Stimulated activated CD4-positive, alpha-beta T cell treated with anti-CD3 and anti-CD28 coated beads, Interleukin-15, amount 100 ng/mL, for 1 hour (primary cell): ENCODE measurements around the gene ACTRT2.

Experiments used
- DNase-seq, 2 donors: peaks; one replicate each; pipeline ENCODE4 v3.0.0-alpha.2; 2020; ENCODE audit warnings: low read depth in 1 of 2, low spot score in 1 of 2

ACTRT2 gene

DNA sequence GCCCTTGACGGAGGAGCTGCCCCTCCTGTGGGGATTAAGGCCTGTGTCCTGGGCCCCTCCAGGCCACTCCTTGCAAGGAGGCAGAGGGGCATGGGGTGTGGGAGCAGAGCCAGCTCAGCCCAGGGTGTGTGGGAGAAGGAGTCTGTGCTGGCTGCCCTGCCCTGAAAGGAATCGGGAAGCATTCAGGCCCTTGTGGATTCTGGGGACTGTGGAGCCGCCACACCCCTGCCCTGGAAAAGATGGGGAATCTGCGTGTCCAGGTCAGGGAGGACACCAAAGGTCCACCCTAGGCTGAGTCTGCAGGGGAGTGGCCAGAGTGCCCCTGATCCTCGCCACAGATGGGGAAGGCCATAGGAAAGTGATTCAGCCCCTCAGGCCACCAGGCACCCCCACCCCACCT is 31.2 kb downstream of the ACTRT2 start:
- no peak for DNase-seq

DNA sequence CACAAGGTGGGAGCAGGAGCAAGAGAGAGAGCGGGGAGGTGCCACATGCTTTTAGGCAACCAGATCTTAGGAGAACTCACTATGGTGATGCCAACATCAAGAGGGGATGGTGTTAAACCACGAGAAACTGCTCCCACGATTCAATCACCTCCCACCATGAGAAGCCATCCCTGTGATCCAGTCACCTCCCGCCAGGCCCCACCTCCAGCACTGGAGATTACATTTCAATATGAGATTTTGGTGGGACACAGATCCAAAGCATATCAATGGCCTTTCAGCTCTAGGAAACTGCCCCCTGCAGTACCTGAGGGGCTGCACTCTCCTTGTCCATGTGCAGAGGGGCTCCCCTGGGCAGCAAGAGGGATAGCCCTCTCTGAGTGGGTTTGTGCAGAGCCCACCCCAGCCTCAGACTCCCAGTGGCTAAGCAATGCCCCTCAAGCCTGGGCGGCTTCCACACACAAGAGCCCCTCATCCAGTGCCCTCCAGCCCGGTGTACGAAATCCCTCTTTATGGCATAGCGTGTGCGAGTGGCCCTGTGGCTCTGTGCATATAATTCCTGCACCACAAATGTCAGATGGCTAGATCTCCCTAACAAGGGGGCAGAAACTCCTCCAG is 32.2 kb downstream of the ACTRT2 start:
- DNase-seq, result no peak

DNA sequence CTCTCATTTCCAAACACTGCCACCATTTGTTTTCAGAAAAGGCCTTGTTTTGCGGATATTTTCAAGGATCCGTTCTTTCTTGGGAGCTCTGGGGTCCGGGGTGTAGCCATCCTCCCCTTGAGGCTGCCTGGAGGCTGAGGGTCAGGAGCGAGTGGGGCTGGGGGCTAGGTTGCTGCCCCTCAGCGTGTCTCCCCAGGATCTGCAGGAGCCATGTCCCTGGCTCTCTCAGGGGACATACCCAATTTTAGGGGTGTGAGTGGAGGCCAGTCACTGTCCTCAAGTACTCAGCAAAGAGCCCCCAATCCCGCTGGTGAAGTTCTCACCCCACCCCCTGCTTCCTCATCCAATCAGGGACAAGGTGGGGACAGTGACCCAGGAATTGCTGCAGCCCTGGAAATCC is 32.7 kb downstream of the ACTRT2 start:
- no peak for DNase-seq

DNA sequence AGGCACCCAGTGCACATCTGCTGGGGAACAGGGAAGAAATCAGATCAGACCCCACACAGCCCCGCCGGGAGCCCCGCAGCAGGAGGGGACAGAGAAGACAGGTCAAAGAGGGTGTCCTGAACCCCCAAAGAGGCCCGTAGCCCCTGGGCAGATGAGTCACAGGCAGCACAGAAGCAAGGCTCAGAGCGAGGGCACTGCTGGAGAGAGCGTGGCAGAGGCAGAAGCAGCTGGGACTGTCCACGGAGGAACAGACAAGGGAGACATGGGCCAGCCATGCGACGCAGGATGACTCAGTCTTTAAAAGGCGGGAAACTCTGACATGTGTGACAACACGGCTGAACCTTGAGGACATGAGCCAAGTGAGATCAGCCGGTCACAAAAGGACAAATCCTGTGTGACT is 33.2 kb downstream of the ACTRT2 start:
- no peak for DNase-seq

DNA sequence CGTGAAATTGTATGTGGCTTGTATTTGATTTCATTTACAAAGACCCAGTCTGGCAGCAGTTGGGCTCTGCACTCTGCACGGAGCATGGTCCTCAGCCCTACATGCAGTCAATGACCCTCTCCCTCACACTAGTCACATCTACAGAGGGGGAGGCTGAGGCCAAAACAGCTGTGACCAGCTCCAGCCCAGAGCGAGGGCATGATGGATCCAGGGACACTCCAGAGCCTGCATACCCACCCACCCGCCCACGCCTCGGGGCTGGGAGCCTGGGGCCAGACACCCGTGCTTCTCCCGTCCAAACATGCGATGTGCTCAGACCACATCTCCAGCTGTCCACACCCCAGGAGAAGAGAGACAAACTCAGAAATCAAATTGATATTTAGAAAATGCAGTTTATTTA is 33.8 kb downstream of the ACTRT2 start:
- no peak for DNase-seq

DNA sequence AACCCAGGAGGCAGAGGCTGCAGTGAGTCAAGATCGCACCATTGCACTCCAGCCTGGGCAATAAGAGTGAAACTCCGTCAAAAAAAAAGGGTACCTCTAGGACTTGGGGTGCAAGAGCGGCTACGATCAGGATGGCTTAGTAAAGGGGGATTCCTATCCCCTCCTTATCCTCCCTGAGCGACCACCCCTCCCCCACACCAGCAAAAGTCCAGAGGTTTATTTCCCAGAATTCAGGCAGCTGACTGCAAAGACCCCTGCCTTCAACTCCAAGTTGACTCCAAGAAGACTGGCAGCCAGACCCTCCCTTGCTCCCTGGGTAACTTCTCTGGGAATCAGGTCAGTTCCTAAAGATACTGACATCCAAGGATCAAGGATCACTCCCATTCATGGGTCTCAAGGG is 35.4 kb downstream of the ACTRT2 start:
- DNase-seq, result no peak

DNA sequence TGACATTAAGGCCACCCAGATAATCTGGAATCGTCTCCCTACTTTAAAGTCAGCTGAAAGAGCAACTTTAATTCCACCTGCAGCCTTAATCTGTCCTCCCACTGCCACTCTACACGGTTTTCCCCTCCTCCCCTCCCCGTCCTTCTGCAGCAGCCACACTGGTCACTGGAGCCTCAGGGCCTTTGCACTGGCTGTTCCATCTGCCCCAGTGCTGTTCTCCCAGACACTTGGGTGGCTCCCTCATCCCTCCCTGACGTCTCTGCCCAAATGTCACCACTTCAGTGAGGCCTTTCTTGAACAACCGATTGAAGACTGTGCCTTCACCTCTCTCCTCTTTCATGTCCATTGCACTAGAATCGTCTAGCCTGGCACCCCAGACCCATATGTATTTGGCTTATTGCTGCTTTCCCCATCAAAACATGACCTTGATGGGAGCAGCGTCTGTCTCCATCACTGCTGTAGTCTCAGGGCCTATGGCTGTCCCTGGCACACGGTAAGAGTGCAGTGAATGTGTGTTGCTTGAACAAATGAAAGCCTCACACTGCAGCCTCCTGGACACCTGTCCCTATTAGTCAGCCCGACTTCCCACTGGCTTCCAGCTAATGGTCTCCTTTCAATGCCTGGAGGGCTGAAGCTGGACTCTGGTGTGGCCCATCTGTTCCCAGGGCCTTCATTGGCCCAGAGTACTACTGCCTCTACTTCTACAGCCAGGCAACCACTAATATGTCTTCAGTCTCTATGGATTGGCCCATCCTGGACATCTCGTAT is 37.2 kb downstream of the ACTRT2 start:
- no peak for DNase-seq

DNA sequence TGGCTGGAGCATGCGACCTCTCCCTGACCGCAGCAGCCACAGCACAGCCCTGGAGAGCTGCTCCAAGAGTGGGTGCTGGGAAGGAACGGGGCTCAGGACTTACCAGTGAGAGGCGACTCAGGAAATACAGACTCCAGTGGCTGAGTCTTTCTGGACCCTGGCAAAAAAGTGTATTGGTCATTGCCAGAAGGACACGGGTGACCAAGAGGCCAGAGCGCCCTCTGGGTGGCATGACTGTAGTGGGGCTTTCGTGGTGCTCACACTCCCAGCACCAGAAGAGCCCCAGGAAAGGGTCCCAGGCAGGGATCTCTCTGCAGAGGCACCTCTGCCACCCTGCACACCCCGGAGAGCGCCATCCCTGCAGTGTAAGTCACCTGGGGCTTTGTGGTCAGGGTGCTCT is 38.9 kb downstream of the ACTRT2 start:
- no peak for DNase-seq

DNA sequence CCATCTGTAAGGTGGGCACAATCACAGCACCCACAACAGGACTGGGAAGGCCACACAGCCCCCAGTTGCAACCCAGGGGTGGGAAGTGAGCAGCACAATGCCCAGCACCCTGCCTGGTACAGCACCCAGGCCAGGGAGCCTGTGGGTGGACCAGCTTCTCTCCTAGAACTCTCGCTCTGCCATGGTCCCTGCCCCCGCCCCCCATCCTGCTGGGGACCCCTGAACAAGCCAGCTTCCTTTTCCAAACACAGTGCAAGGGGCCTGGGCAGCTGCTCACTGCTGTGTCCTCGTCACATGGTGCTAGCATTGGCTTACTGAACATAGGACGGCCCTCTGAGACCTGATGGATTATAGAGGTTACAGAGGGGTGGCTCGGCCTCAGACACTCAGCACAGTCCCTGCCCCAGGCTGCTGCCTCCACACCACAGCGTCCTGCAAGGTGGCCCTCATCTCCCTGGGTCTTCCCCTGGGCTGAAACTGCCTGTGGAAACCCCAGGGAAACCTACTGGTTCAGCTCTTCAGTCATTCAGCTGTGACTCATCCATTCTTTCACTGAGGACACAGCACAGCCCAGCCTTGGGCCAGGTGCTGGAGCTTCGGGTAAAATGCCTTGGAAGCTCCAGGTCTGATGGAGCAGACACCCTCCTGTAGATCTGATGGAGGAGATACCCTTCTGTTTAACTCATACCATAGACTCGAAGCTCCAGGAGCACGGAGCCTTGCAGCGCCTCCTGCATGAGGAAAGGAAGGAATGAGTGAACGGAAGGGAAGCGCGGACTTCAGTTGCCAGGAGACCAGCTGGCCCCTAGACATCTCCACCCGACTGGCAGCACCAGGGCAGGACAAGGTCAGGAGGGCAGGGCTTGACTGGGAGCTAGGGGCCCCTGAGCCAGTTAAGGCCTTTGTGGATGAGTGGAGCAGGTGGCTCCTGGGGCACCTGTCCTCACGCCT is 39.6 kb downstream of the ACTRT2 start:
- no peak for DNase-seq

DNA sequence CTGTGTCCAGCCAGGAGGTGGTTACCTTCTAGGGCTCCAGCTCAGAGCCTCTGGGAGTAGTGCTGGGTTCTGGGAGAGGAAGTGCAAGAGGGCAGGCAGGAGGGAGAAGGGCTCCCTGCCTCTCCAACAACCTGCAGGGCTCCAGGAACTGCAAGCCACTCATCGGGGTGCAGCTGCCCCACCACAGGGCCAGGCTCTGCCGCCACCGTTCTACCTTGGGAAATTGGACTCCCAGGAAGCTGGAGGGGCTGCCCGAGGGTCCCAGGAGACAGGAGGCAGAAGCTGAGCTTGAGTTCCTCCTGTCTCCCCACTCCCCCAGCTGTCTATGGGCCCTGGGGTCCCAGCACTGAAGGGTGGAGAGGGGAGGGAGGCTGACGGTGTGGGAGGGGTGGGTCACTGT is 40.3 kb downstream of the ACTRT2 start:
- DNase-seq, result no peak

DNA sequence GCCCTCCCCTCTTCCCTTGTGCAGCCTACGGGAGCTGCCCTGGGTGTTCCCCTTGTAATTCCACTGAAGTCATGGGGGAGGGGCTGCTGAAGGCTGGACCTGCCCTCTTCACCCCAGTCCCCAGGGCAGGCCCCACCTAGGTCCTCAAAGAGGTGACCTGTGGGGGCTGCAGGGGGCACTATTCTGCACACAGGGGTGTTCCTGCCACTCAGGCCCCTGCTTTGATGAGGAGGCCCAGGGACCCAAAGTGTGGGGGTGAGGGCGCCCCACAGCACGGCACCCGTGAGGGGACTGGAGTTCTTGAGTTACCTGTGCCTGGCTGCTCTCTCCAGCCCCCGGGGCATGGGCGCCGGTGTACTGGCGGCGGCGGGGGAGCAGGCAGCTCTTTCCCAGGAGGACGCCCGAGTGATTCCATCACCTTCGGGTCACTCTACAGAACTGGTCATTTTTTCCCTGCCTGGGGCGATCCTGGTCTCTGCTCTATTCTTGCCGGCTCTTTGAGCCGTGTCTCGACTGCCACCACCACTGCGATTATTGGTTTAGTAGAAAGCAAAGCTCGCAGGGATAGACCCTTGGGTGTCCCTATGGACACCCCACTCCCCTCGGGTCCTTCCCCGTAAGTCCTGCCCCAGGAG is 40.8 kb downstream of the ACTRT2 start:
- DNase-seq, result no peak

DNA sequence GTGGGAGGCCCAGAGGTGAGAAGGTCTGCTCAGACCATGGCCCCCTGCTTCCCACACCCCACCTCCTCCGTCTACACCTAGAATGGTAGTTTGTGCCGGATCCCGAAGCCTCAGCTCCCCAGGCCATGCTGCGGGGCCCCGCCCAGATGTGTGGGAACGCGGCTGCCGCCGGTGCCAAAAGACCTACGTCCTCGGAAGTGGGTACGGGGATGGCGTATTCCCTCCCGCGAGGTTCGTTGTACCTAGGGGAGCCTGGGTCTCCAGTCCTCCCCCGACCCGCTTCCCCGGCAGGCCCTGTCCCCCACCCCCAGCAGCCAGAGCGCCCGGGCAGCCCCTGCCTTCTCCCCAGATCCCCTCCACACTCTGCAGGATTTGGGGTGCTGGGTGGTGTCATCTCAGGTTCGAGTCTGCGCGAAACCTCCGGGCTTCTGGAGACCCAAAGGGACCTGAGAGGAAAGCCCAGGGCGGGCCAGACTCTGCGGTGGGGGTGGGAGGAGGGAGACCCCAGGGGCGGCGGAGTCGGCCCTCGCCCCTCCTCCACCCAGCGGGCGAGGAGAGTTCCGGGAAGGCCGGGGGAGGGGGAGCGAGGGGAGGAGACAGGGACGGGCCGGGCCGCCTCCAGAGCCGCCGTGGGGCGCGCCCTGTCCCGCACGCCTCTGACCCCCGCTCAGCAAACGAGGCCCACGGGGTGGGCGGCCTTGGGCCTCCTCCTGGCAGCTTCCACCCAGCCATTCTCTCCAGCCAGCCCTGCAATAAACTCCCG is 41.5 kb downstream of the ACTRT2 start:
- no peak for DNase-seq

DNA sequence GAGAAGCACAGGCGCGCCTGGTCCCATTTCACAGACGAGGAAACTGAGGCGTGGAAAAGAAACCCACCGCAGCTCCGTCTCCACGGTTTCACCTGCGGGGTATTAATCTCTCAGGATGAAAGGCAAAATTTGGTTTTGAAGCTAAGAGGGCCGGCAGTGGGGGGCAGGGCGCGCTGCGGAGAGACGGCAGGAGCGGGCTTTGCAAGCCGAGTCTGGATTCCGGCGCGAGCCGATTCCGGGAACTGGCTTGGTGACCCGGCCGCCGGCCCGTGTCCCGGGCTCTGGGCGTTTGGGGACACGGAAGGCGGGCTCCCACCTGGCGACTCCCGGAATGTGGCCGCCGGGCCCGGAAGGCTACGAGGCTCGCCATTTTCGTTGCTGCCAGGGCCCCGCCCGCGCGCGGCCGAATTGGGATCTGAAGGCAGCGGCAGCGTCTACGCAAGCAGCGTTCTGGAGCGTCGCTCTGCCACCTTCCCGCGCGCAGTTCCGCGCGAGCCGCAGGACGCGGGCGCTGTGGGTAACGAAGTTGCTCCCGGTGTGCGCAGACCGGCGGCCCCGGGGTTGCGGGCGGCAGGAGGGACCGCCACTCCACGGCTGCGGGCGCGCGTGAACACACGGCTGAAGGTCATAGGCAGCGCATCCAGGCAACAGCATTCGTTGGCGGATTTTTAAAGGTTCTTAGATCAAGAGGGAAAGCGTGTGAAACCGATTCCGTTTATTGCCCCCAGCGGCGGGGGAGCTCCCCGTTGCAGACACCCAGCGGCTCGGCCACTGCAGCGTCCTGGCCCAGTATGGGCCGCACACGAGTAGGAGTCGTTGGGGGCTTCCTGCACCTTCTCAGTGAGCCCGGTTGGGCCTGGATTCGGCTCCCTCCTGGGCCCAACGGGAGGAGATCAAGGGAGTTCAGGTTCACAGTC is 42.4 kb downstream of the ACTRT2 start:
- DNase-seq, result no peak

DNA sequence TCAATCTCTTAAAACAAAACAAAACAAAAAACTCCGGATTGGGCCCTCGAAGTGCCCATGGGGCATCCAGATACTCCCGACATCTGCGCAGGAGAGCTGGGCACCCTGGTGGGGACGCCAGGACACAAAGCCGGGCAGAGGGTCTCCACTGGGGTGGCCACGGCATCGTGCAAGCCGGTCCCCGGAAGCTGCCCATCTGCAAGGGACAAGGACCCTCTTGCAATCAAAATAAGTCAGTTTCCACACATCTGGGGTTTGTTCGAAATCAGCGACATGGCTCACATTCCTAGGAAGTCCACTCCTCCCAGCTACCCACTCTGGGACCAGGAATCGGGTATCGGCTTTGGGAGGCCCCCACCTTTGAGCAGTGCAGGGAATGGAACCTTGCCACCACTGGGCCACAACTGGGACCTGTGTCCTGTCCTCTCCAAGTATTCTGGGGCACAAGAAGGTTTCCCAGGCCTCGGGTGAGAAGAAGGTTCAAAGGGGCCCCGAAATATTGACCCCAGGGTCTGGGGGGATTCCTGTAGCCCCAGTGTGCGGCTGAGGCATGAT is 43.1 kb downstream of the ACTRT2 start:
- no peak for DNase-seq

DNA sequence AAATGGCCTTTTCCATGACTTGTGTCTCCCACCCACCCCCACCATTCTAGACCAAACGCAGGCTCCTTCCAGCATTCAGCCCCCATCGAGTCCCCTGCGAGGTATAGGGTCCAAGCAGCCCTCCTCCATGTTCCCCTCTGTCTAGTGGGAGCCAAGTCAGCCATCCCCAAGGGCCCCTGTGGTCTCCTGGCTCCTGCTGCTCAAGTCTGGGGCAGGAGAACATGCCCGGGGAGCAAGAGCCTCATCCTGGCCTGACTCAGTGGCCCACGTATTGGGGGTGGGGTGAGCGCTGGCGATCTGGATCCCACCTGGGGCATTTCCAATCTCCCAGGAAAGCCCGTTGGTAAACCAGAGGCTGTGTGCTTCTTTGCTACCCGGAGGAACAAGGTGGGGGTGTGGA is 43.6 kb downstream of the ACTRT2 start:
- DNase-seq, result no peak

DNA sequence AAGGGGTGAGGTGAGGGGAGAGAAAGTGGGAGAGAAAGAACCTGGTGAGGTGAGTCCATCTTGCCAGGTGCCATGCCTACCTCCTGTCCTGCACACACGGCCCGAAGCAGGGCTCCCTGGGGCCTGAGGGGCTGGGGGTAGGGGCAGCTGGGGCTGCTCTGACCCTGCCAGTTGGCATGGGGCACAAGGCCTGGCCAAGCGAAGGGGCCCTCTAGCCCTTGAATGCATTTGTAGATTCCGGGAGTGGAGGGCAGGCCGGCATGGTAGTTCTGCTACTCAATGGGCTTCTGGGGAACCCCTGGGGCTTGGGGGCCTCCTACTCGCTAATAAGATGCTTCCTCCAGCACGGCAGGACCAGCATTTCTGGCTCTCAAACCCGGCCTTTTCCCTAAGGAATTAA is 44.1 kb downstream of the ACTRT2 start:
- DNase-seq, result no peak

DNA sequence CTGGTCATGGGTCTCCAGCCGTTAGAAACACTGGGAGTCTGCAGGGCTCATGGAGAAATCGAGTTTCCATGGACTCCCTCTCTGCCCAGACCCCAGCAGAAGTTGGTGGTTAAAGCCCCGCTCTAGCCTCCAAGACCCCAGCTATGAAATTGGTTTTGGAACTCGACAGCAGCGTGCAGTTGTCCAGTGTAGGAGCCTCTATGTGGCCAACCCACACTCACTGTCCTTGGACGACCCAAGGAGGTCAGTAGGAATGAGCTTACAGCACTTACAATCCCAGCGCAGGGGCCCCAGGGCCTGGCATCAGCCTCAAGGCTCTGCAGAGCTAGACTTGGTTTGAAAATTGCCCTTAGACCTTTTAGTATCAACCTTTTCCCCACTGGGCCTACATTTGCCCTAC is 44.5 kb downstream of the ACTRT2 start:
- DNase-seq, result no peak

DNA sequence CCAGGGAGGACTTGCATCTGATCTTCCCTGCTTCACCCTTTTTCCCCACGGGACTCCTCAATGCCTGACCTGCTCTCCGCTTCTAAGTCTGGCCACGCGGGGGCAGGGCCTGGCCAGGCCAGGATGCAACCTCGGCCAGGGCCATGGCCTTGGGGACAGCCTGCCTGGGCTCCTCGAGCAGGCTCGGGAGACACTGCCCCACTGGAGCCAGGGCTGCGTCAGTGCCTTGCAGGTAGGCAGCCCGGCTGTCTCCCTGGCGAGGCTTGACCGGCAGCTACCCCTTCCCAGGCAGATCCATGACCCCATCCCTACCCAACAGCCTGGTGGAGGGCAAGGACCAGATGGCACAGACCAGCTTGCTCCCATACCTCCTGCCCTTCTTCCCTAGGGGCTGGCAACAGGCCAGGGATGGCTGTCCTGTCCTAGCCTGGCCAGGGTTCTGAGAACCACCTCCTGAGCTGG is 45.0 kb downstream of the ACTRT2 start:
- no peak for DNase-seq

DNA sequence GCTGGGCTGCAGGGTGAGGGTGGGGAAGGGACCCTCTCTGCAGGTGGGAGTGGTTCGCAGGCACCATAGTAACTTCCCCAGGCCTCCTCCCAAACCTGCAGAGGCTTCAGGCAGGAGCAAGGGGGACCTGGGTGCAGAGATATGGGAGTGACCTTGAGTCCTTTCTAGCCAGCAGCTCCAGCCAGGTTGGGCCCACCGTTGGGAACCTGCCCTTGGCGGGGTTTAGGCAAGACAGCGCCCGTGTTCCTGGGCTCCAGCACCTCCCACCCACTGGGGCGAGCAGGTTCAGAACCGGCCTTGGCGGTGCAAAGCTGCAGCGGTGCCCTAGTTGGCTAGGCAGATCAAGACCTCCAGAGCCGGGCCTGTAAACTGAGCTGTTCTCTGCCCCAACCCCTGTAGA is 45.6 kb downstream of the ACTRT2 start:
- DNase-seq, result no peak
